Duodenal mucosa (tissue), 2 donors: ENCODE measurements around the gene C17orf100.
A peak's percentile ranks its signal among the peaks of the same experiment; 100 is the strongest.

Source experiments
- H3K27ac ChIP-seq: one replicate; pipeline ENCODE4 v1.7.0; 2013; ENCODE audit warnings: low read depth, low read length
- H3K27me3 ChIP-seq, 2 donors: one replicate each; pipeline ENCODE4 v1.7.0; 2013; ENCODE audit warnings: low read length in 2 of 2, control low read depth in 1 of 2; ENCODE audit not compliant: insufficient read depth in 2 of 2, control insufficient read depth in 1 of 2
- H3K36me3 ChIP-seq, 2 donors: one replicate each; pipeline ENCODE4 v1.7.0; 2013; ENCODE audit warnings: low read length in 2 of 2, control low read depth in 1 of 2; ENCODE audit not compliant: insufficient read depth in 2 of 2, control insufficient read depth in 1 of 2
- H3K4me1 ChIP-seq, 2 donors: one replicate each; pipeline ENCODE4 v1.7.0; 2013; ENCODE audit warnings: low read length in 2 of 2, control low read depth in 1 of 2; ENCODE audit not compliant: insufficient read depth in 2 of 2, control insufficient read depth in 1 of 2
- H3K4me3 ChIP-seq, 2 donors: one replicate each; pipeline ENCODE4 v1.7.0; 2013; ENCODE audit warnings: low read length in 2 of 2, low read depth in 1 of 2
- H3K9ac ChIP-seq, 2 donors: one replicate each; pipeline ENCODE4 v1.7.0; 2013; ENCODE audit warnings: low read length in 2 of 2, low read depth in 1 of 2
- H3K9me3 ChIP-seq, 2 donors: one replicate each; pipeline ENCODE4 v1.7.0; 2013; ENCODE audit warnings: low read length in 2 of 2, control low read depth in 1 of 2; ENCODE audit not compliant: control insufficient read depth in 1 of 2

The C17orf100 gene

GRCh38 chr17:6630390-6630789, 21.2 kb upstream of the C17orf100 start:
- H3K9ac ChIP-seq: no peak overlapping the region
- no peak overlapping the region for H3K4me3 ChIP-seq
- H3K36me3 ChIP-seq: peaks cover 17 to 41% of the 10 kb centered on the region in 2 donors
- no peaks in the 10 kb centered on the region for H3K9me3 ChIP-seq
- H3K27ac ChIP-seq: no peak overlapping the region
- peaks cover 0 to 4% of the 10 kb centered on the region in 2 donors for H3K4me1 ChIP-seq
- H3K27me3 ChIP-seq: no peaks in the 10 kb centered on the region

DNA sequence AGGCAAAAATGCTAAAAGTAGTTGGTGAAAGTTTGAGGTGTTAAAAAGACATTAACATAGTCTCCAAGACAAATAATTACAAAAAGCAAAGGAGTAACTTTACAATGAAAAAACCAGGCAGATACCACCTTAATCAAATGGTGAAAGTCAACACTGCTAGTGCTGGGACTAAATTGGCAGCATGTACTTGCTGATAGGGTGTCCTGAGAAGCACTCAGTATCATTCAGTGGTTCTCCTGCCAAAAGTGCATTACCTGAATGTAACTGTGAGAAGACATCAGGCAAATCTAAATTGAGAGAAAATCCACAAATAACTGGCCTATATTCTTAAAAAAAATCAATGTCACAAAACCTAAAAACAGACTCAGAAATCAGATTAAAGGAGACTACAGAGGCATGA, 19.0 kb upstream of the C17orf100 start:
- Histone ChIP-seq H3K36me3 (peaks cover 17 to 29% of the 10 kb centered on the region in 2 donors), H3K4me1 (peaks cover 0 to 4% of the 10 kb centered on the region in 2 donors), H3K9ac (no peak overlapping the region), H3K27ac (no peak overlapping the region), H3K4me3 (no peak overlapping the region), H3K27me3 (no peaks in the 10 kb centered on the region), H3K9me3 (no peaks in the 10 kb centered on the region)

- peaks cover 0 to 4% of the 10 kb centered on the region in 2 donors for H3K4me1 ChIP-seq
- peaks cover 10 to 21% of the 10 kb centered on the region in 2 donors for H3K36me3 ChIP-seq
- no peaks in the 10 kb centered on the region for H3K27me3 ChIP-seq
- no peak overlapping the region for H3K9ac ChIP-seq
- H3K27ac ChIP-seq: no peak overlapping the region
- H3K9me3 ChIP-seq: no peaks in the 10 kb centered on the region
- no peak overlapping the region for H3K4me3 ChIP-seq
Measured at GRCh38 chr17:6633263-6633662, 18.3 kb upstream of the C17orf100 start.

GRCh38 chr17:6636105-6636504, 15.5 kb upstream of the C17orf100 start:
- H3K9me3 ChIP-seq: no peaks in the 10 kb centered on the region
- H3K9ac ChIP-seq: no peak overlapping the region
- no peak overlapping the region for H3K27ac ChIP-seq
- peaks cover 12 to 15% of the 10 kb centered on the region in 2 donors for H3K4me1 ChIP-seq
- no peak overlapping the region for H3K4me3 ChIP-seq
- H3K36me3 ChIP-seq: peaks cover 4 to 19% of the 10 kb centered on the region in 2 donors
- no peaks in the 10 kb centered on the region for H3K27me3 ChIP-seq

DNA sequence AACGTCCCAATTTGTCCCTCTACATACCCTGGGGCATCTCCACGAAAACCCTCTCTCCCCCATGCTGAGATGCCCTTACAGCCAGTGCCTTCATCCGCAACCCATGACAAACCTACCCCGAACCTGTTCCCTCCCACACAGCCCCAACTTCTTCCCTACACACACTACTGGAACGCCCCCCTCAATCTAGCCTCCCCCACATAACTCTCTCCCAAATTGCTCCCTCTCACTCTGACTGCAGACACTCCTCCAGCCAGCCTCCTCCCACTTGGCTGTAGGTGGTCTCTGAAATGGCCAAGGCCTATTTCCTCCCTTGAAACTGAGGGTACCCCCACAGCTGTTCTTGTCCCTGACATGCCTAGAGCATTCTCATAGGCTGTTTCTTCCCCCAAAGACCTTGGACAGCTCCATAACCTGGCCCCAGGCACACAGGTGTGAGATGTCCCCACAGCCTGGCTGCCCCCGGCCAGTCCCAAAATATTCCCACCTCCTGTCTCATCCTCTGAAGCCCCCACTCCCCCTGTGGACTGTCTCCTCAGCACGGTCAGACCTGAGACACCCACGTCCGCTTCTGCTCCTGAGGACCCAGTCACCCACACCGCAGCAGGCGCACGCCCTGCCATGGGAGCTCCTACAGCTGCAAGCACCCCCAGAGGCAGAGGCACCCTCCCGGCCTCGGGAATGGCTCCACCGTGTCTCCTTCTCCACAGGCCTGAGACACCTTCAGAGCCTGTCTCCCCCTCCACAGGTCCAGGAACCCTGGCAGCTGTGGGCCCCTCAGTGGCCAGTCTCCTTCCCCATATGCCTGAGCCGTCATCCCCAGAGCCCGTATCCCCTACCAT, 14.7 kb upstream of the C17orf100 start:
- no peaks in the 10 kb centered on the region for H3K9me3 ChIP-seq
- H3K9ac ChIP-seq: no peak overlapping the region
- no peak overlapping the region for H3K4me3 ChIP-seq
- peaks cover 14 to 23% of the 10 kb centered on the region in 2 donors for H3K4me1 ChIP-seq
- H3K27me3 ChIP-seq: no peaks in the 10 kb centered on the region
- no peak overlapping the region for H3K27ac ChIP-seq
- peaks cover 4 to 19% of the 10 kb centered on the region in 2 donors for H3K36me3 ChIP-seq

GRCh38 chr17:6637458-6637840, 14.1 kb upstream of the C17orf100 start:
- H3K4me1 ChIP-seq: peaks cover 20 to 29% of the 10 kb centered on the region in 2 donors
- H3K27ac ChIP-seq: no peak overlapping the region
- no peak overlapping the region for H3K9ac ChIP-seq
- H3K36me3 ChIP-seq: peaks cover 4 to 13% of the 10 kb centered on the region in 2 donors
- H3K9me3 ChIP-seq: no peaks in the 10 kb centered on the region
- no peaks in the 10 kb centered on the region for H3K27me3 ChIP-seq
- H3K4me3 ChIP-seq: no peak overlapping the region

GRCh38 chr17:6638046-6638908, 13.3 kb upstream of the C17orf100 start:
- H3K4me1 ChIP-seq: peaks cover 24 to 32% of the 10 kb centered on the region in 2 donors
- H3K27ac ChIP-seq: no peak overlapping the region
- H3K4me3 ChIP-seq: peak overlapping the region in 1 of 2 donors; percentile 96
- no peaks in the 10 kb centered on the region for H3K27me3 ChIP-seq
- peaks cover 2 to 11% of the 10 kb centered on the region in 2 donors for H3K36me3 ChIP-seq
- H3K9ac ChIP-seq: peak overlapping the region in 1 of 2 donors; percentile 90
- no peaks in the 10 kb centered on the region for H3K9me3 ChIP-seq

GRCh38 chr17:6639014-6639585, 12.5 kb upstream of the C17orf100 start:
- Histone ChIP-seq H3K27ac (no peak overlapping the region), H3K4me3 (peak overlapping the region; percentile 93 to 96), H3K4me1 (peaks cover 24 to 32% of the 10 kb centered on the region in 2 donors), H3K36me3 (peaks cover 10 to 12% of the 10 kb centered on the region in 2 donors), H3K9me3 (no peaks in the 10 kb centered on the region), H3K27me3 (no peaks in the 10 kb centered on the region), H3K9ac (peak overlapping the region; percentile 81 to 90)

DNA sequence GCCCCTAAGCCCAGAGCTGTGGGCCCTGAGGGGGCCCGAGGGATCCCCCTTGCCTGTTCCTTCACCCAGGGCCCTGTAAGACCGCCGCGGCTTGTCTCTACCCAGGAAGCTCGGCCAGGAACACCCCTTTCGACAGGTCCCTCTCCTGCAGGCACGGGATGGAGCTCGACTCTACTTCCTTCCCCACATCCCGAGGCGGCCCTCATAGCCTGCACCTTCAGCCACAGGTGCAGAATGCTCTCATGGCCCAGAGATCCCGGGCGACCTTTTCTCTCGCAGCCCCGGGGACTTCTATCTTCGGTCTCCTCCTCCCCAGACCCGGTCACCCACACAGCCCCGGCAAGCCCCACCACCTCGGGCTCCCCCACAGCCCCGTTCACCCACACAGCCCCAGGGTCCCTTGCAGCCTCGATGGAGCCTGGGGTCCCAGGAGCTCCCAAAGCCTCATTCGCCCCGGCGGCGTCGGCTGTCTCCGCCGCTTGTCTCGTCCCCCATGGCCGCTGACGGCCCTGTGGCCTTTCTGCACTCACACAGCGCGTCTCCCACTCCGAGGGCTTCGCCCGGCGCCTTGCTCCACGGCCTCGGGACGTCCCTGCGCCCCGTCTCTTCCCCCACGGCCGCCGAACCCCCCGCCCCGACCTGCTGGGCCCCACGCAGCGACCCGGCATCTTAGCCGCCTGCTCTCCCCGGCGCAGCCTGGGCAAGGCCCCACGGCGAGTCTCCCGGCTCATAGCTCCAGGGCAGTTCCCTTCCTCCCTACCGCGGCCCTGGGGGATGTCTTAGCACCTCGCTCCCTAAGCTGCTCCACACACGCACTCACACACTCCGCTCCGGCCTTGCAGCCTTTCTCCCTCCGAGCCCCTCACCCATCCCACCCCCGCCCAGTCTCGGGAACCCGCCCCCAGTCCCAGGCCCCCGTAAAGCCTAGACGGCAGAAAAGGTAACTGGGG, 11.7 kb upstream of the C17orf100 start:
- Histone ChIP-seq H3K9me3 (no peaks in the 10 kb centered on the region), H3K36me3 (peaks cover 12 to 19% of the 10 kb centered on the region in 2 donors), H3K27ac (peak overlapping the region; percentile 84), H3K4me3 (peak overlapping the region; percentile 93 to 96), H3K9ac (peak overlapping the region; percentile 90 to 93), H3K4me1 (peaks cover 24 to 32% of the 10 kb centered on the region in 2 donors), H3K27me3 (no peaks in the 10 kb centered on the region)
